Aorta (tissue), 5 donors: ENCODE measurements around the gene MYO7A. TPM values are rescaled to one million over a fixed set of nuclear protein-coding genes. Genes with fewer than 3 reads are reported as not detected.

Experiments
- ATAC-seq: fragments of 200-7000 bp; cut with Tn5 transposase; one replicate; pipeline ENCODE4 v1.9.1; 2022; ENCODE audit warnings: moderate library complexity; ENCODE audit not compliant: low FRiP score
- DNase-seq, 2 donors: peaks; one replicate each; pipeline ENCODE4 v3.0.0-alpha.2; 2020
- H3K27ac ChIP-seq, 2 donors: one replicate each; pipeline ENCODE4 v1.5.1; 2013; ENCODE audit warnings: low read length in 2 of 2, mild to moderate bottlenecking in 2 of 2, moderate library complexity in 2 of 2, control low read depth in 1 of 2, inconsistent platforms in 1 of 2, low read depth in 1 of 2
- H3K27me3 ChIP-seq, 2 donors: one replicate each; pipeline ENCODE4 v1.6.1; 2013; ENCODE audit warnings: control low read depth in 1 of 2, low read length in 1 of 2, mild to moderate bottlenecking in 1 of 2, moderate library complexity in 1 of 2; ENCODE audit not compliant: insufficient read depth in 2 of 2, control insufficient read depth in 1 of 2
- H3K36me3 ChIP-seq, 2 donors: one replicate each; pipeline ENCODE4 v1.6.1; 2013; ENCODE audit warnings: control low read depth in 1 of 2, low read length in 1 of 2, mild to moderate bottlenecking in 1 of 2; ENCODE audit not compliant: insufficient read depth in 2 of 2, control insufficient read depth in 1 of 2
- H3K4me1 ChIP-seq, 2 donors: one replicate each; pipeline ENCODE4 v1.6.1; 2013; ENCODE audit warnings: low read length in 2 of 2, control low read depth in 1 of 2, mild to moderate bottlenecking in 1 of 2, moderate library complexity in 1 of 2; ENCODE audit not compliant: insufficient read depth in 2 of 2, control insufficient read depth in 1 of 2
- H3K4me3 ChIP-seq, 2 donors: one replicate each; pipeline ENCODE4 v1.5.1; 2013; ENCODE audit warnings: low read length in 2 of 2, control low read depth in 1 of 2, mild to moderate bottlenecking in 1 of 2
- H3K9me3 ChIP-seq: one replicate; pipeline ENCODE4 v1.6.1; 2013; ENCODE audit warnings: mild to moderate bottlenecking, low read length; ENCODE audit not compliant: control insufficient read depth
- WGBS, 2 donors: extraction: QIAGEN DNeasy Blood & Tissue Kit; methylation state at CpG; one replicate each; pipeline ENCODE4 v1.1.7; 2013; 5-methylcytosine and 5-hydroxymethylcytosine counted together
- intact Hi-C, 2 donors: fragments of 100-400 bp; cut with DNase I; formaldehyde crosslinking; loops; one replicate each; pipeline versions ENCODE4 v1.14.2 to v1.15.0; 2022
- polyA plus RNA-seq, 2 donors: library from polyadenylated mRNA; stranded (reverse); fragments of 200-250 nt; gene quantifications; one replicate each; pipeline ENCODE4 v1.2.3, GENCODE V29; 2013
- total RNA-seq, 2 donors: library from RNA; stranded (reverse); fragmentation: NEBNext Ultra II Directional; extraction: Animal tissue kit (Norgen Biotek cat#: 25700); gene quantifications; one replicate each; pipeline ENCODE4 v1.2.1, GENCODE V29; 2021
- donor health status: healthy with polysubstance abuse.
- donor health status: Bipolar disorder and iron deficiency.
- donor health status: DM: no; HTN: no; CAD: no.
- donor health status: DM: no; HTN: no; CAD: no.
- donor health status: DM: yes; HTN: yes; CAD: no.

Gene MYO7A
- total and polyA plus RNA-seq, 4 donors: 1.9 to 27.9 (median 6.9) TPM

GRCh38 chr11:77143405-77144020 is 15.5 kb downstream of the MYO7A start:
- Histone ChIP-seq H3K4me1 (no peaks in the 10 kb centered on the region), H3K4me3 (no peak overlapping the region), H3K27me3 (no peaks in the 10 kb centered on the region), H3K36me3 (no peaks in the 10 kb centered on the region), H3K9me3 (no peaks in the 10 kb centered on the region), H3K27ac (no peak overlapping the region)
- ATAC-seq (no peak), DNase-seq (no peak)
- WGBS, 2 donors: 87 to 89% methylated on average over 8 of the region's 8 CpGs
- intact Hi-C loops: no loop called here

GRCh38 chr11:77144196-77144856 is 16.3 kb downstream of the MYO7A start:
- Histone ChIP-seq H3K36me3 (no peaks in the 10 kb centered on the region), H3K4me1 (no peaks in the 10 kb centered on the region), H3K4me3 (no peak overlapping the region), H3K27me3 (no peaks in the 10 kb centered on the region), H3K9me3 (no peaks in the 10 kb centered on the region), H3K27ac (no peak overlapping the region)
- intact Hi-C loops: no loop called here
- WGBS, 2 donors: 96 to 98% methylated on average over 9 of the region's 9 CpGs
- DNase-seq: no peak
- ATAC-seq: no peak

- ATAC-seq (no peak), DNase-seq (no peak)
- Histone ChIP-seq H3K27ac (no peak overlapping the region), H3K4me3 (no peak overlapping the region), H3K27me3 (no peaks in the 10 kb centered on the region), H3K4me1 (no peaks in the 10 kb centered on the region), H3K9me3 (no peaks in the 10 kb centered on the region), H3K36me3 (no peaks in the 10 kb centered on the region)
- WGBS, 2 donors: 90 to 91% methylated on average over 7 of the region's 7 CpGs
- intact Hi-C loops: no loop called here
Observed at GRCh38 chr11:77144857-77145428, 16.9 kb downstream of the MYO7A start.

- DNase-seq: no peak
- WGBS, 2 donors: 91 to 92% methylated on average over 10 of the region's 10 CpGs
- H3K4me3 ChIP-seq: no peak overlapping the region
- H3K4me1 ChIP-seq: no peaks in the 10 kb centered on the region
- intact Hi-C loops: no loop called here
- H3K36me3 ChIP-seq: no peaks in the 10 kb centered on the region
- no peak overlapping the region for H3K27ac ChIP-seq
- no peak for ATAC-seq
- no peaks in the 10 kb centered on the region for H3K9me3 ChIP-seq
- no peaks in the 10 kb centered on the region for H3K27me3 ChIP-seq
Observed at GRCh38 chr11:77146261-77147035, 18.4 kb downstream of the MYO7A start.

- Histone ChIP-seq H3K4me3 (no peak overlapping the region), H3K36me3 (no peaks in the 10 kb centered on the region), H3K27ac (no peak overlapping the region), H3K9me3 (no peaks in the 10 kb centered on the region), H3K27me3 (no peaks in the 10 kb centered on the region), H3K4me1 (no peaks in the 10 kb centered on the region)
- 94 to 100% methylated on average over 1 of the region's 1 CpG for WGBS, 2 donors
- DNase-seq (no peak), ATAC-seq (no peak)
- intact Hi-C loops: no loop called here
Observed at GRCh38 chr11:77147036-77147315, 18.9 kb downstream of the MYO7A start.

GRCh38 chr11:77147668-77148321 is 19.7 kb downstream of the MYO7A start:
- ATAC-seq (no peak), DNase-seq (no peak)
- Histone ChIP-seq H3K9me3 (no peaks in the 10 kb centered on the region), H3K27me3 (no peaks in the 10 kb centered on the region), H3K4me1 (no peaks in the 10 kb centered on the region), H3K36me3 (no peaks in the 10 kb centered on the region), H3K27ac (no peak overlapping the region), H3K4me3 (no peak overlapping the region)
- WGBS, 2 donors: 26 to 32% methylated on average over 45 to 47 of the region's 47 CpGs
- intact Hi-C loops: no loop called here

- DNase-seq: no peak
- no peak overlapping the region for H3K4me3 ChIP-seq
- no peaks in the 10 kb centered on the region for H3K9me3 ChIP-seq
- H3K4me1 ChIP-seq: no peaks in the 10 kb centered on the region
- intact Hi-C loops: no loop called here
- no peak for ATAC-seq
- no peaks in the 10 kb centered on the region for H3K36me3 ChIP-seq
- H3K27me3 ChIP-seq: no peaks in the 10 kb centered on the region
- H3K27ac ChIP-seq: no peak overlapping the region
- WGBS, 2 donors: 95 to 96% methylated on average over 8 of the region's 8 CpGs
Observed at GRCh38 chr11:77148963-77149715, 21.1 kb downstream of the MYO7A start.

- WGBS, 2 donors: 93 to 94% methylated on average over 12 of the region's 12 CpGs
- ATAC-seq (no peak), DNase-seq (no peak)
- no peaks in the 10 kb centered on the region for H3K9me3 ChIP-seq
- intact Hi-C loops: no loop called here
- no peak overlapping the region for H3K27ac ChIP-seq
- no peaks in the 10 kb centered on the region for H3K36me3 ChIP-seq
- H3K4me3 ChIP-seq: no peak overlapping the region
- H3K4me1 ChIP-seq: no peaks in the 10 kb centered on the region
- H3K27me3 ChIP-seq: no peaks in the 10 kb centered on the region
Observed at GRCh38 chr11:77149716-77150392, 21.8 kb downstream of the MYO7A start.
